Effector CD4-positive, alpha-beta T cell (primary cell): ENCODE measurements around the gene TSEN34.
"Not testable (repeated sequence)": the region's sequence is repeated elsewhere in the genome, so short reads cannot be mapped to it uniquely, and the experiment has no call there.

Experiments
- DNase-seq: peaks from one replicate; pipeline ENCODE4 v3.0.0-alpha.2; 2020

The TSEN34 gene

DNA sequence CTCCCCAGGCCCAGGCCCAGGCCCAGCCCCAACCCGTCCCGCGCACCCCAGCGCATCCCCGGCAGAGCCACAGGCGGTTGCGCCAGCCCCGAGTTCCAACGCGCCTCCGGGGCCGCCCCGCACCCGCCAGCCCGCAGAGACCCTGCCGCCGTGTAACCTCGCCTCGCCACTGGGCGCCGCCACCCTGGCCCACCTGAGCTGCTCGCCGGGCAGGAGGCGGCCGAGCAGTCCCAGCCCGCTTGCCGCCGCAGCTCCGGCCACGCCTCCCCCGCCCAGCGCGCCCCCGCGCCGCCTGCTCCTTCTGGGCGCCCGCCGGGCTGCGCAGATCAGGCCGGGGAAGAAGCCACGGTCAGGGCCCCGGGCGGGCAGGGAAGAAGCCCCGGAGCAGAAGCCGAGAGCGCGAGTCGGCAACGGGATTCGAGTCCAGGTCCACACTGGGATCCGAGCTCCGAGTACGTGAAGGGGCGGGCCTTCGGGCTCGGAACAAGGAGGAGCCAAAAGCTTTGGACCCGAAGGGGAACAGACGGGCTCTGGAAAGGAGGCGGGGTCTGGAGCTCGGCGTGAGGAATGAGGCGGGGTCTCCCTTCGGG lies 1.9 kb upstream of the TSEN34 start, which contains the start of gene MBOAT7:
MBOAT7 (minus strand) TSS at position 436 of the 590 bp plus-strand sequence. CDS start 1,072 bp downstream, outside the sequence.
- DNase-seq: no peak

DNA sequence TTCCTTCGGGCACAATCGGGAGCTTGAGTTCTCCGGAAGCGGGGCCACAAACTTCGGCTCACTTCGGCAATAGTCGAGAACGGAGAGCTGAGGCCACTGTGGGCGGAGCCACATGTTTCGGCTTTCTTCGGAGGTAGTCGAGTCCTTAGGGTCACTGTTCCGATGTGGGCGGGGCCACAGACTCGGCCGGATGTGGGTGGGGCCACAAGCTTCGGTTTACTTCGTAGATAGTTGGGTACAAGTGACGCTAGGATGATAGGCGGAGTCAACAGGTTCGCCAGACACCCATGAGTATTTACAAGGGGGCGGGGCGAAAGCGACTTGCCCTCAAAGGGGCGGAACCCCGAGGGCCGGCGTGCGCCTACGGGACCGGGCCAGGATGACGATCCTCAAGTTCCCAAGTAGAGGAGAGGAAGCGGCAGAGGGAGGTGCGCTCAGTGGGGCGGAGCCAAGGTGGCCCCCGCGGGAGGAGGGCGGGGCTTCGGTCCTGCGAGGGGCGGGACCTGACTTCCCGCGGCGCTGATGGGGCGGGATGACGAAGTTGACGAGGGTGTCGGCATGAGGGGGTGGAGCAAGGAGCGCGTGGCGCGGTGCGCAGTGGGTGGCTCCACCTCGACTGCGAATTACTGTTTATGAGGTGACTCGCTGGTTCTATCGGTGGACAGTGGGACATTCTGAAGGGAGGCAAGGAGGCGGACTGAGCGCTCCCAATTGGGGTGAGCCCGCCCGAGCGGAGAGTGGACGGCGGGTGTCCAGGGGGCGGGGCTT lies 1.2 kb upstream of the TSEN34 start:
- peak; percentile 100 for DNase-seq

DNA sequence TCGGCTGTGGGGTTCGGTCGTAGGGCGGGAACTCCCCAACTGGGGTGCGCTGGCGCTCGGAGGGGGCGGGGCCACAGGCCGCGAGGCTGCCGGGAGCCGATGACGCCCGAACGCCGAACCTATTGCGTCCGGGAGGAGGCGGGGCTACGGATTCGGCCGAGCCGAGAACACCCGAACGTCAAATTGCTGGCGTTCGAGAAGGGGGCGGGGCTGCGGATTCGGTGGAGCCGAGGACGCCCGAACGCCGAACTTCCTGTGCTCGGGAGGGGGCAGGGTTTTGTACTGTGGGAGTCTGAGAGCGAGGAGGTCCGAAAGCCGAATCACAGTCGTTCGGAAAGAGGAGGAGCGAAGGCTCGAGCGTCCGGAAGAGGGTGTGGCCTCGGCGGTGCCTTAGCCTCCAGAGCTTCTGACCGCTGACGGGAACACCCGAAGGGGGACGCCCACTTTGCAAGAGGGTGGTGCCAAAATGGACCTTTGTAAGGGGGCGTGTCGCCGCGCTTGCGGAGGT lies 551 bp upstream of the TSEN34 start:
- DNase-seq: peak; percentile 100

DNA sequence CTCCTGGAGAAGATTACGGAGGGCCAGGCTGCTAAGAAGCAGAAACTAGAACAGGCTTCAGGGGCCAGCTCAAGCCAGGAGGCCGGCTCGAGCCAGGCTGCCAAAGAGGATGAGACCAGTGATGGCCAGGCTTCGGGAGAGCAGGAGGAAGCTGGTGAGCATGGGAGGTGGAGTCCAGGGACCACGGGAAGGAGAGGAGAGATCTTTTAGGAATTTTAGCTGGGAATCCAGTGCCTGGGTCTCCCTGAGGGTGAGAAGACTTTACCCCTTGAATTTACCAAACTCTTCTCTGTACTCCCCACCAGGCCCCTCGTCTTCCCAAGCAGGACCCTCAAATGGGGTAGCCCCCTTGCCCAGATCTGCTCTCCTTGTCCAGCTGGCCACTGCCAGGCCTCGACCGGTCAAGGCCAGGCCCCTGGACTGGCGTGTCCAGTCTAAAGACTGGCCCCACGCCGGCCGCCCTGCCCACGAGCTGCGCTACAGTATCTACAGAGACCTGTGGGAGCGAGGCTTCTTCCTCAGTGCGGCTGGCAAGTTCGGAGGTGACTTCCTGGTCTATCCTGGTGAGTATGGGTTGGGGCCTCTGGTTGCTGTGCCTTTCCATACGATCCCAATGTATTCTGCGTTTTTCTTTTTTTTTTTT lies 824 bp downstream of the TSEN34 start:
- no peak for DNase-seq

DNA sequence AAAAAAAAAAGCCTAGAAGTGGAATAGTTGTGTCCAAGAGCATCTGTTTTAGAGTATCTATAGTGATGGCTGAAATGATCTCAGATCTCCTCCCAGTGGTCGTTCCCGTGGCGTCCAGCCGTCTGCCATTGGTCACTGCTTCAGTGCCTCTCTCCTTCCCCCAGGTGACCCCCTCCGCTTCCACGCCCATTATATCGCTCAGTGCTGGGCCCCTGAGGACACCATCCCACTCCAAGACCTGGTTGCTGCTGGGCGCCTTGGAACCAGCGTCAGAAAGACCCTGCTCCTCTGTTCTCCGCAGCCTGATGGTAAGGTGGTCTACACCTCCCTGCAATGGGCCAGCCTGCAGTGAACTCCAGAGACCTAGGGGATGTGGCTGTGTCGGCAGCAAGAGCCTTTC lies 1.9 kb downstream of the TSEN34 start:
- no peak for DNase-seq

DNA sequence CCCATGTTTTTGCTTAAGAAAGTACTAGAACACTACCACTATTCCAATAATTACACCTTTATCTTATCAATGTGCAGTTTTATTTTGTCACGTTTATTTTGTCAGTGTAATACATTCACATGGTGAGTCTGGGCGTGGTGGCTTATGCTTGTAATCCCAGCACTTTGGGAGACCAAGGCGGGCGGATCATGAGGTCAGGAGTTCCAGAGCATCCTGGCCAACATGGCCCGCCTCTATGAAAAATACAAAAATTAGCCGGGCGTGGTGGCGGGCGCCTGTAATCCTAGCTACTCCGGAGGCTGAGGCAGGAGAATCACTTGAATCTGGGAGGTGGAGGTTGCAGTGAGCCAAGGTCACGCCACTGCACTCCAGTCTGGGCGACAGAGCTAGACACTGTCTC lies 3.4 kb downstream of the TSEN34 start:
- DNase-seq: not testable (repeated sequence)

DNA sequence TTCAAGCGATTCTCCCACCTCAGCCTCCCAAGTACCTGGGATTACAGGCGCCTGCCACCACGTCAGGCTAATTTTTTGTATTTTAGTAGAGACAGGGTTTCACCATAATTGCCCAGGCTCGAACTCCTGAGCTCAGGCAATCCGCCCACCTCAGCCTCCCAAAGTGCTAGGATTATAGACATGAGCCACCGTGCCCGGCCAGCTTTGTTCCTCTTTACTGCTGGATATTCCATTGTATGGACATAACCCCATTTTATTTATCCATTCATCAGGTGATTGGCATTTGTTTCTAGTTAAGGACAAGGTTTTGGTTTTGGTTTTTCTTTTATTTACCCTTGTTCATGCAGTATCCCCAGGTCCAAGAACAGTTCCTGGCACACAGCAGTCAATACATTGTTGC lies 5.4 kb downstream of the TSEN34 start:
- DNase-seq: no peak

DNA sequence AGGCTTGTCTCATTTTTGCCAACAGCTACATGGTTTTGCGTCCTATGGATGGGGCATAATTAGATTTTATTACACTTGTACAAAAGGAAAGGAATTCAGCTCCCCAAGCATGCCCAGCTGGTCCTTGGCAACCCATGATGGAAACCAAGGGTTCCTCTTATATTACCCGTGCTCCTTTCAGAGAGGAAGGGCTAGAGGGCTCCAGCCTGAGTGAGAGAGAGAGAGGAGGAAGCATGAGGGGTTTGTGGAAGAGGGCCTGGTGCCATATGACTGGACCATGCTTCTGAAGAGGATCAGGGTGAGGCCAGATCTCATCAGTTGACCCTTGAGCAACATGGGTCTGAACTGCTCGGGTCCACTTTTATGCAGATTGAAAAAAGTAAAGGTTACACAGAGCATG lies 6.0 kb downstream of the TSEN34 start:
- no peak for DNase-seq

DNA sequence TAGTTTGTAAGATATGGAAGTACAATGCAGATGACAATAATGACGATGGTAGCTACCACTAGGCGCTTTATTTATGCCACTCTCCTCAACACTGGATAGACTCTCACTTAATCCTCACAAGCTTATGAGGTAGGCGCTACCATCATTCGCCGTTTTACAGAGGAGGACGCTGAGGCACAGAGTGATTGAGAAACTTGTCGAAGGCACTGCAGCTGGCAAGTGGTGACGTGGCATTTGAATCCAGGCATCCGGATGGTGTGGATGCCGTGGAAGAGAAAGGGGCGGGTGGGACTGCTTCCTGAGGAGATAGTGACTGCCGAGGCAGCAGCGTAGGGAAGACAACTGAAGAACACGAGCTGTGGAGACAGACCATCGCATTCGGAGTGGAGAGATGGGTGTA lies 8.3 kb downstream of the TSEN34 start:
- no peak for DNase-seq

DNA sequence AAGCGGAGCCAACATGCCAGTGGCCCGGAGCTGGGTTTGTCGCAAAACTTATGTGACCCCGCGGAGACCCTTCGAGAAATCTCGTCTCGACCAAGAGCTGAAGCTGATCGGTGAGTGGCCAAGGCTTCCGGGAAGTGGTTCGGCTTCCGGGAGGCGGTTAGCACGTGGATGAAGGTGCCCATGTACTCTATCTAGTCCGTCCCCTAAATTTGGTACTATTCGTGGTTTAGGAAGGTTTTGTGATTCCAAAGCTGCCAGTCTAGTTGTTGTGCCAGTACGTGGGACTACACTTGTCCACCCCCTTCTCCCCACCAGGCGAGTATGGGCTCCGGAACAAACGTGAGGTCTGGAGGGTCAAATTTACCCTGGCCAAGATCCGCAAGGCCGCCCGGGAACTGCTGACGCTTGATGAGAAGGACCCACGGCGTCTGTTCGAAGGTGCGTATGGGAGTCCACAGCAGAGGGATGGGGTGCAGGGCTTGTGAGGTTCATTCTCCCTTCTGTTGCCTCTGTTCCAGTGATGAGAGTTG lies 10.1 kb downstream of the TSEN34 start:
- no peak for DNase-seq

DNA sequence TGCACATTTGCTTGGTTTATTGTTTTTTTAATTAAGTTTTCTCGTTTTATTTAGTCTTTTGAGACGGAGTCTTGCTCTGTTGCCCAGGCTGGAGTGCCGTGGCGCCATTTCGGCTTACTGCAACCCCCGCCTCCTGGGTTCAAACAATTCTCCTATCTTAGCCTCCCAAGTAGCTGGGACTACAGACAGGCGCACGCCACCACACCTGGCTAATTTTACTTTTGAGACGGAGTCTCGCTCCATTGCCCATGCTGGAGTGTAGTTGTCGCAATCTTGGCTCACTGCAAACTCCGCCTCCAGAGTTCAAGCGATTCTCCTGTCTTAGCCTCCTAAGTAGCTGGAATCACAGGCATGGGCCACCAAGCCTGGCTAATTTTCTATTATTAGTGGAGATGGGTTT lies 10.9 kb downstream of the TSEN34 start:
- DNase-seq: no peak

DNA sequence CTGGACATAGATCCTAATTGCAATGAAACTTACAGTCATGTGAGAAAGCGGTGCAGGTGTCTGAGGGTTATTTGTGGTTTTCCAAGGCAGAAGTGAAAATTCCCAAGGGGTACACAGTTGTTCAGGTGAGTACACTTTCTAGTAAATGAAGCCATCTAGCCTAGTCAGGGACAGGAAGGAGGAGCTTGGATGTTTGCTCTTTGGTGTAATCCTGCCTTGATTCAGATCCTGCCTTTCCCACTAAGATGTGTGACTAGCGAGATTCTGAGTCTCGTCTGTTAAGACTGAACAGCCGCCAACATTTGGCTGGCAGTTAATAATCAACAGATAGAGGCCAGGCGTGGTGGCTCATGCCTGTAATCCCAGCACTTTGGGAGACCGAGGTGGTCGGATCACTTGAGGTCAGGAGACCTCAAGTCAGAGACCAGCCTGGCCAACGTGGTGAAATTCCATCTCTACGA lies 12.1 kb downstream of the TSEN34 start:
- no peak for DNase-seq

DNA sequence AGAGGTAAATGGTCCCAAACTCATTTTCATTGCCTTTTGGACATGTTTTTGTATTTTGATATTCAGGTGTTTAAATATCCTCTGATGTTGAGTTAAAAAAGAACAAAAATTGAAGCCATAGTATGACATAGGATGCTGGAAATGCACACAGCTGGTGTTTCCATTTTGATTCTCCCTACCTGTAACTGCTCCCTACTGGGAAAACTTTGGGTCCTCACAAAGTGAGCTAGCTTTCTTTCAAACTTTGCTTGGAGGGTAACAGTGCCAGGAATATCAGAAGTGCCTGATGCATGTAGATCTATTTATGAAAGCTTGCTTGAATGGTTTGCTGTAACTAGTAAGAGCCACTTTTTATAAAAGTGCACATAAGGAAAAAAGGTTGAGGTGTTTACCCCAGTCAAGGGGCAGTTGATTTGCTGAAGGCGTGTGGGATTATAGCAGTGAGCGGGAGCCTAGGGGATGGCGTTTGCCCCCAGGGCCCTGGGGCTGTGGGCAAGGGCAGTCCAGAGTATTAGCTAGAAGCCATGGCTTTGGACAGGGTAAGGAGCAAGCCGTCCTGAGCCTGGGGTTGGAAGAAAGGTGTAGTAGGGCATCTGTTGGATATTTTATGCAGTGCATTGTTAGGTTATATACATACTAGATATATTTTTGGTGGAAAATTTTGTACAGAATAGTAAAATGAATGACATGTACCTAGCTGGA lies 13.8 kb downstream of the TSEN34 start:
- no peak for DNase-seq

DNA sequence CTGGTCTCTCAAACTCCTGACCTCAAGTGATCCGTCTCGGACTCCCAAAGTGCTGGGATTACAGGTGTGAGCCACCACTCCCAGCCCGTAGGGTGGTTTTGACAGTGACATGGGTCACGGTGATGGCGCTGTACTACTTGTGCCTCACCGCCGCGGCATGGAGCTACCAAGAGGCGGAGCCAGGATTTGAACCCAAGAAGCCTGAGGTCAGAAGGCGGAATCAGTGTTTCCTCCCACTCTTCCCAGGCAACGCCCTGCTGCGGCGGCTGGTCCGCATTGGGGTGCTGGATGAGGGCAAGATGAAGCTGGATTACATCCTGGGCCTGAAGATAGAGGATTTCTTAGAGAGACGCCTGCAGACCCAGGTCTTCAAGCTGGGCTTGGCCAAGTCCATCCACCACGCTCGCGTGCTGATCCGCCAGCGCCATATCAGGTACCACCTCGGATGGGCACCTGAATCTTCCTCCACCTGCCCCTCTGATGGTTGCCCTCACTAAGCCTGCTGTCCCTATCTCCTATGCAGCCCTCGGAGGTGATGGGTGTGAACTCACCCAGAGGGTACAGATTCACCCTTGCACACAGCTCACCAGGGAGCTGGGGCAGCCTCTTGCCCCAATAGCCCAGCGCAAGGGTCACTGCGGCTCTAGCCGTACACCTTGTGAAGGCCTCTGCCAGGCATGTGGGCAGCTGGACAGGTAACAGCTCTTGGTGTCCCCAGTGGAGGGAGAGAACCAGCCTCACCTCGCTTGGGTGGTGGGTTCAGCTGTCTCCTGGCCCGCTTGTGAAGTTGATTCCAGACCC lies 15.1 kb downstream of the TSEN34 start:
- DNase-seq: no peak

DNA sequence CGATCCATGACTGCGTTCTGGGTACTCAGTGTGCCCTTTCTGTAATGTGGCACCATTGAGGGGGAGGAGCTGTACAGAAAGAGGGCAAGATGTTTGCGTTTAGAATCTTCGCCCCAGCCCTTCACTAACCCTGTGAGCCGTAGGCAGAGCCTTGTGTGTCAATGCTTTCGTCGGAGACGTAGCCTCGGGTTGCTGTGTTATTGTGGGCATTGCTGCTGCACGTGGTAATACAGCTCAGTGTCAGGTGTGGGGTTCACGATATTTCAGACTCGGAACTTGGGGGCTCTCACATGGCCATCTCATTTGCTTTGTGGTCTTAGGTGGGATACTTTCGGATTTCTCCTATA lies 15.7 kb downstream of the TSEN34 start:
- no peak for DNase-seq

DNA sequence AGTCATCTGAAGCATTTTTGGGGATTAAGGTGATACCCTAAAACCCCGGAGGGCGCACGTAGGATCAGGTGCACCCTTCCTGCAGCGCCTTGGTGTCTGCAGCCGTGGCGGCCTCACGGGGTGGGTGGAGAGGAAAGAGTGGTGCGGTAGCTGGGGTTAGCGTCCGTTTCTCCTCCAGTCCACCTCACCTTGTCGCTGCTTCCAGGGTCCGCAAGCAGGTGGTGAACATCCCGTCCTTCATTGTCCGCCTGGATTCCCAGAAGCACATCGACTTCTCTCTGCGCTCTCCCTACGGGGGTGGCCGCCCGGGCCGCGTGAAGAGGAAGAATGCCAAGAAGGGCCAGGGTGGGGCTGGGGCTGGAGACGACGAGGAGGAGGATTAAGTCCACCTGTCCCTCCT lies 16.1 kb downstream of the TSEN34 start:
- not testable (repeated sequence) for DNase-seq

DNA sequence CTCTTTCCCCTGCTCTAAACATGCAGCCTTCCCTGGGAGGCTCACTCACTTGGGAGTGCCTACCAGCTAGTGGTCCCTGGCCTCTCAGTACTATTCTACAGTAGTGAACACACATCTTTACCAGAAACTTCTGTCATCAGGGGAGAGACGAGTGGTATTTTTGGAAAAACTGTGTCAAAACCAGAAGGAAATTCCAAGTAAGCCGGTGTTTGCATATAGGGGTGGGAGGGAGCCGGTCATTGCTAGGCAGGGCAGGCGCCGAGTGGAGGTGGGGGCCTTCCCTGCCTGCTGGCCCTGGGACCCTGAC lies 16.5 kb downstream of the TSEN34 start:
- DNase-seq: no peak

DNA sequence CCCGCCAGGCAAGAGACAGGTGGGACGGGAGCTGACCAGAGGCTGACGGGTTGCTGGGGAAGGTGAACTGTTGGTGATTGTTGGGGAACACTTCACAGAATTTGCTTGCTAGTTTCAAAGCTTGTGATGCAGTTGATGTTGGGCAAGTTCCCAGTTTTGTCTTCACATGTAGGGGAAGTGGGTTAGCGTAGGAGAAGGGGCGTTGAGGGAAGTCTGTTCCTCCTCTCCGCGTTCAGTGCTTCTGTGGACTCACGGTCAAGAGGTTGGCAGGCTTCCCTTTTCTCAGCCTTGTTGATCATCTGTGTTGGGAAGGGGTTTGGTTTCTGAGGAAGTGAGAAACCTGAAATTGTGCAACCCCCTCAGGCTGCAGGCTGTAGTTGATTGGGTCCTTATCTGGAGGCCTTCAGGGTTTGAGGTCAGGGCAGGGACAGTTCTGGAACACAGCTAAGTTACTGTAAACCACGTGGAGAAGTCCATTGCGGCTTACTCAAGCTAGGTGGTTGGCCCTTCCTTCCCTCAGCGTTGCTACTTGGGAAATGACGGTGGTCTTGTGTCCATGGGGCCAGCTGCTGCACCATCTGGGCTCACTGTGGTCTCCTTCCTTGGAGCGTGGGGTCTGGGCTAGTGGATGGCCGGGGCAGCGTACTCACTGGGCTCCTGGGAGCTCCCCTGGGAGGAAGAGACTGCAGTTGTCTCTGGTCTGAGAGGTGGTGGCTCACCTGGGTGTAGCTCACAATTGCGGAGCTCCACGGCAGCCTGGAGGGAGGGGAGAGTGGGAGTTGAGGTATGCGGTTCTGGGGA lies 17.1 kb downstream of the TSEN34 start:
- DNase-seq: no peak

DNA sequence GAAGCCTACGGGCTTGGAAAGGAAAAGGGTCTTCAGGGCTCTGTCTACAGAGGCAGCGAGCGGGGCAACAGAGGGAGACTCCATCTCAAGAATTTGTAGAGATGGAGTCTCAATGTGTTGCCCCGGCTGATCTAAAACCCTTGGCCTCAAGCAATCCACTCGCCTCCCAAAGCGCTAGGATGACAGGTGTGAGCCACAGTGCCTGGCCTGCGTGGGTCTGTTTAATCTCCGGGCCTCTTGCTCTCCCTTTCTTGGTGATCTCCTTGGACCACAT lies 17.6 kb downstream of the TSEN34 start:
- DNase-seq: no peak

DNA sequence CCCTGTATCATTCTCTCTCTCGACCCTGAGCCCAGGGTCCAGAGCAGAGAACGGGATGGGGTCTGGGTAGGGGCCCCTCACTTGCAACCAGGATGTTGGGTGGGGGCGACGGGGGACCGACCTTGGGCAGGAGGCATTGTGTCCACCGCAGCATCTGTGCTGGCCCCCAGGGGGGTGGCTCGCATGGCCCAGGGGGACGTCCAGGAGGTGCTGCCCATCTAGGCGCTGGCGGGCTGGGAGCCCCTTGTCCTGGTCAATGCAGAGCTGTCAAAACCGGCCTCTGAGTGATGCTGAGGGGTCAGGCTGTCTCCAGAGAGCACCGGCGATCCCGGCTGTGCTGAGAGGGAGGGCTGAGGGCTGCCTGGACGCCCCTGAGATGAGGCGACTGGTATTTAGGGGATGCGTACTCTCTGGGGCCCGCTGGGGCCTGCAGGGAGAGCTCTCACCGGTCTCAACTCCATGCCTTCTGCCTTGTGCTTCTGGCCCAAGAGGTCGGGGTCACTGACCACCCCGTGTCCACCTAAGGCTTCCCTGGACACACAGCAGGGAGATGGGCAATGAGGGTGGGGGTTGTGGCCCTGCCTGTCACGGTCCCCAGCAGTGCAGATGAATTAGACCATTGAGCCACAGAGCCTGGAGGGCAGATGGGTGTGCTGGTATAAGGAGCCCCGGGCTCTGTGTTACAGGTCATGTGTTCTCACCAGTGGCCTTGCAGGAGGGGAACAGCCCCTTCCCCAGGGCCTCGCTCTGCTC lies 18.1 kb downstream of the TSEN34 start:
- no peak for DNase-seq
